Hepatocyte (in vitro differentiated cells): ENCODE results near the gene TMEM255A. TPM values are rescaled to one million over a fixed set of nuclear protein-coding genes. Genes with fewer than 3 reads are reported as not detected.

Source experiments
- DNase-seq: peaks from one replicate; pipeline ENCODE4 v3.0.0-alpha.2; 2016; ENCODE audit warnings: low spot score
- H2AFZ ChIP-seq: fragments of 200-600 bp; sonication (generic); 2 replicates; pipeline ENCODE4 v1.6.0; 2016; ENCODE audit warnings: antibody characterized with exemption, mild to moderate bottlenecking
- H3K27ac ChIP-seq: fragments of 200-600 bp; sonication (generic); 2 replicates; pipeline ENCODE4 v1.5.1; 2016; ENCODE audit warnings: mild to moderate bottlenecking
- H3K27me3 ChIP-seq: fragments of 200-600 bp; sonication (generic); 2 replicates; pipeline ENCODE4 v1.6.1; 2016
- H3K36me3 ChIP-seq: fragments of 200-600 bp; sonication (generic); replicated peaks from 2 replicates; pipeline ENCODE4 v1.5.1; 2016; ENCODE audit warnings: low read depth; ENCODE audit not compliant: insufficient read depth
- H3K4me1 ChIP-seq: fragments of 200-600 bp; sonication (generic); 2 replicates; pipeline ENCODE4 v1.5.1; 2016; ENCODE audit warnings: mild to moderate bottlenecking, moderate library complexity; ENCODE audit not compliant: insufficient read depth
- H3K4me2 ChIP-seq: fragments of 200-600 bp; sonication (generic); 2 replicates; pipeline ENCODE4 v1.6.0; 2016
- H3K4me3 ChIP-seq: fragments of 200-600 bp; sonication (generic); 2 replicates; pipeline ENCODE4 v1.5.1; 2016; ENCODE audit warnings: mild to moderate bottlenecking
- H3K79me2 ChIP-seq: fragments of 200-600 bp; sonication (generic); 2 replicates; pipeline ENCODE4 v1.6.0; 2017; ENCODE audit warnings: mild to moderate bottlenecking
- H3K9me2 ChIP-seq: fragments of 200-600 bp; sonication (generic); replicated peaks from 2 replicates; pipeline ENCODE4 v1.6.0; 2017; ENCODE audit warnings: mild to moderate bottlenecking; ENCODE audit not compliant: insufficient read depth
- H3K9me3 ChIP-seq: fragments of 200-600 bp; sonication (generic); 2 replicates; pipeline ENCODE4 v1.5.1; 2016; ENCODE audit warnings: low read depth, mild to moderate bottlenecking
- H4K20me1 ChIP-seq: fragments of 200-600 bp; sonication (generic); 2 replicates; pipeline ENCODE4 v1.6.0; 2016; ENCODE audit warnings: mild to moderate bottlenecking; ENCODE audit not compliant: insufficient read depth, poor library complexity, severe bottlenecking
- EZH2 ChIP-seq: fragments of 200-600 bp; sonication (generic); IDR thresholded peaks from 2 replicates; pipeline ENCODE4 v1.6.1; 2016; ENCODE audit warnings: antibody characterized with exemption, mild to moderate bottlenecking, borderline replicate concordance
- EZH2phosphoT487 ChIP-seq: fragments of 200-600 bp; sonication (generic); IDR thresholded peaks from one replicate; pipeline ENCODE4 v1.6.1; 2018; ENCODE audit warnings: antibody characterized with exemption, mild to moderate bottlenecking, low read depth, moderate library complexity; ENCODE audit not compliant: unreplicated experiment, severe bottlenecking
- WGBS: methylation state at CpG from one replicate; pipeline ENCODE4 v1.1.6; 2016; ENCODE audit warnings: low lambda C conversion rate; ENCODE audit errors: missing lambda C conversion rate; 5-methylcytosine and 5-hydroxymethylcytosine counted together
- polyA plus RNA-seq: library from polyadenylated mRNA; unstranded; fragments of >200 nt; fragmentation: Nextera tagmentation; extraction: Ambion mirVana; gene quantifications from 2 replicates; pipeline ENCODE4 v1.2.1, GENCODE V29; 2016
- total RNA-seq: library from RNA; depleted of rRNA; stranded (reverse); fragments of >200 nt; gene quantifications from 2 replicates; pipeline ENCODE4 v1.2.3, GENCODE V29; 2014
- TF ChIP-seq, protein P1 (sequence below): fragments of 200-600 bp; sonication (generic); IDR thresholded peaks from 2 replicates; pipeline ENCODE4 v1.5.1; 2016; ENCODE audit warnings: antibody characterized with exemption, mild to moderate bottlenecking; ENCODE audit not compliant: poor library complexity

Gene TMEM255A
- total and polyA plus RNA-seq, 2 experiments from 2014 or later, result 0.77 to 2.2 TPM

DNA sequence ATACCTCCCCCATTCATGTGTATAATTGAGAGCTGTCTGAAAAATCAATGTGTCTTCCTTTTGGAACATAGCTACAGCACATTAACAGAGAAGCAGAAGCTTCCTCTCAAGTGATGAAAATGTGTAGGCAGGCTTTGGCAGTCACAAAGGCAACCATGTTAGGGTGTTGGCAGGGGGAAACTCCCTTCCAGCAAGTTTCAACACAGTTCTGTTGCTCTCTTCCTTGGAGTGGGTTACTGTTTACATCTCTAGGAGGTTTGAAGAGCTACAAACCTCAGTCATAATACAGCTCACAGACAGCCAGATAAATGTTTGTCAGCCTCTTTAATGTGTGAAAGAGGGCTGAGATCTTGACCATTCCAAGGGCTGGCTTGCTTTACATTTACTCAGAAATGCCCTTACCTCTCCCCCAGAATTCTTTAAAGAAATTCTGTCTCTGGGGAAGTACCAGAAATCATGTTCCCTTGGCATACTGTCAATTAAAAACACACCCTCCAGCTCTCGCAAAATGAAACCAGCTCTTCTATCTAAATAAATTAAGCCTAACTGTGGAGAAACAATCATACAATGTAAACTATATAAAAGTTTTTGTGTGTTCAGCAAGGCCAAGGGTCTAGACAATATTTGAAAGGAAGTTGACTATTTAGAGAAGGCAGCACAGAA, 41.8 kb downstream of the TMEM255A start:
- Histone ChIP-seq H3K9me2 (no peaks in the 10 kb centered on the region), H3K79me2 (no peaks in the 10 kb centered on the region), H3K27me3 (no peaks in the 10 kb centered on the region), H3K36me3 (no peaks in the 10 kb centered on the region), H3K27ac (peak overlapping the region; percentile 40), H3K9me3 (no peaks in the 10 kb centered on the region), H3K4me3 (no peak overlapping the region), H3K4me1 (no peaks in the 10 kb centered on the region), H3K4me2 (no peak overlapping the region), H2AFZ (no peak overlapping the region), H4K20me1 (no peaks in the 10 kb centered on the region)
- no peak for DNase-seq
- WGBS, result 44% methylated on average over 1 of the region's 1 CpG
- TF ChIP-seq EZH2phosphoT487, result no peak
- no peak for TF ChIP-seq EZH2
- TF ChIP-seq, protein P1, sequence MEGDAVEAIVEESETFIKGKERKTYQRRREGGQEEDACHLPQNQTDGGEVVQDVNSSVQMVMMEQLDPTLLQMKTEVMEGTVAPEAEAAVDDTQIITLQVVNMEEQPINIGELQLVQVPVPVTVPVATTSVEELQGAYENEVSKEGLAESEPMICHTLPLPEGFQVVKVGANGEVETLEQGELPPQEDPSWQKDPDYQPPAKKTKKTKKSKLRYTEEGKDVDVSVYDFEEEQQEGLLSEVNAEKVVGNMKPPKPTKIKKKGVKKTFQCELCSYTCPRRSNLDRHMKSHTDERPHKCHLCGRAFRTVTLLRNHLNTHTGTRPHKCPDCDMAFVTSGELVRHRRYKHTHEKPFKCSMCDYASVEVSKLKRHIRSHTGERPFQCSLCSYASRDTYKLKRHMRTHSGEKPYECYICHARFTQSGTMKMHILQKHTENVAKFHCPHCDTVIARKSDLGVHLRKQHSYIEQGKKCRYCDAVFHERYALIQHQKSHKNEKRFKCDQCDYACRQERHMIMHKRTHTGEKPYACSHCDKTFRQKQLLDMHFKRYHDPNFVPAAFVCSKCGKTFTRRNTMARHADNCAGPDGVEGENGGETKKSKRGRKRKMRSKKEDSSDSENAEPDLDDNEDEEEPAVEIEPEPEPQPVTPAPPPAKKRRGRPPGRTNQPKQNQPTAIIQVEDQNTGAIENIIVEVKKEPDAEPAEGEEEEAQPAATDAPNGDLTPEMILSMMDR, result no peak

DNA sequence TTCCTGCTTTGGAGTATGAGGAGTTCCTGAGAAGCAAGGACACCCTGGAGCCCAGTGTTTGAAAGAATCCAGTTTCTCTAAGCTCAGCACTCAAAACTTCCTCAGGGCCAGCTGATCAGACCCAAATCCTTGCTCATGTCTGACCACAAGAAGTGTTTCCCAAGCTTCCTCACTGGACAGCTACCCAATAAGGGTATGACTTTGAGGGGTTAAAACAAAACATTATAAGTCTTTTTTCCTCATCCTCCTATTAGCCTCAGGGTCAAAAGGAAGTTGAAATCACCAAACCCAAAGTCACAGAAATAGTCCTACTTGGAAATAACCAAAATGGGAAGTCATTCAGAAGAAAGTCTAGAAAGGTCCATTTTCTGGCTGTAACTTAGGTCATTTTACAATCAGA, 46.9 kb downstream of the TMEM255A start:
- Histone ChIP-seq H3K27me3 (no peaks in the 10 kb centered on the region), H3K4me2 (no peak overlapping the region), H3K79me2 (no peaks in the 10 kb centered on the region), H3K4me1 (no peaks in the 10 kb centered on the region), H4K20me1 (no peaks in the 10 kb centered on the region), H2AFZ (no peak overlapping the region), H3K4me3 (no peak overlapping the region), H3K36me3 (no peaks in the 10 kb centered on the region), H3K27ac (no peak overlapping the region), H3K9me2 (no peaks in the 10 kb centered on the region), H3K9me3 (no peaks in the 10 kb centered on the region)
- TF ChIP-seq EZH2 (no peak), EZH2phosphoT487 (no peak)
- TF ChIP-seq, protein P1, result no peak
- no peak for DNase-seq

DNA sequence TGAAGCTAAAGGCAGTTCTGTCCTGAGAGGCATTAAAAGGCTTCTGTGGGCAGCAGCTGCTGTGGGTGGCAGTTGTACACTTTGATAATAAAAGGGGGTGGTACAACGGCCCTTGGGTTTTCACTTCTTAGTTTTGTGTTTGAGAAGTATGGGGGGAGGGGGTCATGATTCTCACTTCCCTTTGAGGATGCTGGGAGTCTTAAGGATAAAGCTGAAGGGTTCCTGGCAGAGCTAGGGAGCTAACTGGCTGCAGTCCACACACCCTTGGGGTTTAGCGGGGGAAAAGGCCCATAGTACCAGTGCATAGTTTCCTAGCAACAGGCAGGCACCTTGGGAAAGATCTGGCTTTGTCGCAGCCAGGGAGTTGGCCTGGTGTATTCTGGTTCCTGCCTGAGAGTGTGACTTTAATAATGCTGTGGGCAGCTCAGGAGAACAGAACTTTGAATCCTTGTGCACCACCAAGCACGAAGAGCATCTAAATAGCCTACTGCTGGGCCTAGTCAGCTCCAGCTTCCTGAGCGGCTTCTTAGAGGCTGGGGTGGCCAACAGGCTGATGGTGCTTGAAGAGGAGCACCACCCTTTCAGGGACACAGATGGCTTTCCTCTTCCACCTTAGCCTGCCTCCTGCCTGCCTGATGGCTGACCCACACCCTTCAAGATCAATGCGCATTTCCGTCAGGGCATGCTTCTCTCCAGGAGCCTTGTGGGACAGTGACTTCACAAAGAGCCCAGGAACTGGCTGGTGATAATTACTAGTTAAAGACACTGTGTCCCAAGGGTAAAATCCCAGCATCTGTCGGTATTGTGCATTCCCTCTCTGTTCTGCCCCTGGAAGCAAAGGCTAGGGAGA, 48.2 kb downstream of the TMEM255A start:
- Histone ChIP-seq H3K9me2 (no peaks in the 10 kb centered on the region), H3K27ac (no peak overlapping the region), H3K4me1 (no peaks in the 10 kb centered on the region), H3K36me3 (no peaks in the 10 kb centered on the region), H3K79me2 (no peaks in the 10 kb centered on the region), H3K27me3 (no peaks in the 10 kb centered on the region), H2AFZ (no peak overlapping the region), H3K4me2 (no peak overlapping the region), H3K9me3 (no peaks in the 10 kb centered on the region), H3K4me3 (no peak overlapping the region), H4K20me1 (no peaks in the 10 kb centered on the region)
- TF ChIP-seq EZH2phosphoT487 (no peak), EZH2 (no peak)
- TF ChIP-seq, protein P1, result no peak
- no peak for DNase-seq
- WGBS, result 77% methylated on average over 8 of the region's 8 CpGs
